DMS53 treated with DMSO at 0.1 percent for 48 hours (cell line): Measurements from ENCODE around the gene FAM174C.

Experiments
- DNase-seq: peaks from one replicate; lab custom pipeline; 2025; ENCODE audit not compliant: unreplicated experiment; lab: John Stamatoyannopoulos, UW

Gene FAM174C

GRCh38 chr19:1249990-1250436, 25.3 kb upstream of the FAM174C start:
- no peak for DNase-seq

GRCh38 chr19:1250437-1251260, 24.7 kb upstream of the FAM174C start:
- no peak for DNase-seq

- no peak for DNase-seq
These were observed 23.8 kb upstream of the FAM174C start for GRCh38 chr19:1251330-1252220.

GRCh38 chr19:1252221-1252820, 23.0 kb upstream of the FAM174C start:
- no peak for DNase-seq

- DNase-seq: no peak
These were observed 22.4 kb upstream of the FAM174C start for GRCh38 chr19:1252821-1253513.

GRCh38 chr19:1253514-1254080, 21.7 kb upstream of the FAM174C start:
- no peak for DNase-seq

- no peak for DNase-seq
These were observed 21.2 kb upstream of the FAM174C start for GRCh38 chr19:1254081-1254527.

GRCh38 chr19:1254530-1255185, 20.7 kb upstream of the FAM174C start:
- DNase-seq: no peak

- no peak for DNase-seq
These were observed 19.9 kb upstream of the FAM174C start for GRCh38 chr19:1255186-1256161.

- DNase-seq: no peak
These were observed 18.5 kb upstream of the FAM174C start for GRCh38 chr19:1256646-1257474.

GRCh38 chr19:1257475-1258162, 17.7 kb upstream of the FAM174C start:
- no peak for DNase-seq

GRCh38 chr19:1258163-1258492, 17.2 kb upstream of the FAM174C start:
- DNase-seq: no peak

GRCh38 chr19:1258707-1259205, 16.6 kb upstream of the FAM174C start:
- no peak for DNase-seq

GRCh38 chr19:1259206-1259875, 16.0 kb upstream of the FAM174C start:
- DNase-seq: no peak

- DNase-seq: no peak
These were observed 15.2 kb upstream of the FAM174C start for GRCh38 chr19:1259876-1260748.
